ENCODE results near the gene UBTD1. TPM values are rescaled to one million over a fixed set of nuclear protein-coding genes. Genes with fewer than 3 reads are reported as not detected.

The UBTD1 gene
- total and polyA plus RNA-seq, 8 donors: 3.9 to 9.0 (median 5.4) TPM

DNA sequence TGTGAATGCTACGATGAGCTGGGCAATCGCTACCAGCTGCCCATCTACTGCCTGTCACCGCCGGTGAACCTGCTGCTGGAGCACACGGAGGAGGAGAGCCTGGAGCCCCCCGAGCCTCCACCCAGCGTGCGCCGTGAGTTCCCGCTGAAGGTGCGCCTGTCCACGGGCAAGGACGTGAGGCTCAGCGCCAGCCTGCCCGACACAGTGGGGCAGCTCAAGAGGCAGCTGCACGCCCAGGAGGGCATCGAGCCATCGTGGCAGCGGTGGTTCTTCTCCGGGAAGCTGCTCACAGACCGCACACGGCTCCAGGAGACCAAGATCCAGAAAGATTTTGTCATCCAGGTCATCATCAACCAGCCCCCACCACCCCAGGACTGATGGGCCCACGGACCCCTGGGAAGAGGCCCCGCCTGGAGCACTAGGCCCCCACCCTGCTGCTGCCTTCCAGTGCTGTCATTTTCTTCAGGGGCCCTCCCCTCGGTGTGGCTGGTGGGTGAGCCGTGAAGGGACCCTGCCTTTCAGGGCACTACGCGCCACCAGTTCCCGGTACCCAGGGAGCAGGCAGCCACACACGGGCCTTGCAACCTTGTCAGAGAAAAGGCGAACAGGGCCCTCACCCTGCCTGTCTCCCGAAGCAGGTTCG is 71.5 kb downstream of the UBTD1 start:
- peaks cover 0 to 5% (median 0%) of the 10 kb centered on the region in 3 donors for H3K4me1 ChIP-seq
- H3K36me3 ChIP-seq: peaks cover 0 to 6% (median 0%) of the 10 kb centered on the region in 3 donors
- H3K9me3 ChIP-seq: no peaks in the 10 kb centered on the region
- H3K4me3 ChIP-seq: no peak overlapping the region
- intact Hi-C loops (cut with DNase I): loop anchor here in 1 of 3 donors (10.0 kb wide), 1 partner anchor 155 kb away; no protein-coding TSS in a partner anchor
- no peak overlapping the region for H3K27ac ChIP-seq
- ATAC-seq (no peak), DNase-seq (peak in 2 of 6 donors; percentile 50 to 70), FAIRE-seq (no peak)
- TF ChIP-seq CTCF (IDR thresholded peaks at IDR 0.05): no peak
- no peaks in the 10 kb centered on the region for H3K27me3 ChIP-seq
- WGBS, 2 donors: 91 to 93% methylated on average over 33 of the region's 33 CpGs

GRCh38 chr10:97570789-97571471 is 72.2 kb downstream of the UBTD1 start:
- intact Hi-C loops (cut with DNase I): loop anchor here in 1 of 3 donors (10.0 kb wide), 1 partner anchor 154 kb away; no protein-coding TSS in a partner anchor

GRCh38 chr10:97571622-97572021 is 72.9 kb downstream of the UBTD1 start:
- Histone ChIP-seq H3K27me3 (no peaks in the 10 kb centered on the region), H3K4me1 (peaks cover 0 to 5% (median 0%) of the 10 kb centered on the region in 3 donors), H3K36me3 (peaks cover 0 to 6% (median 0%) of the 10 kb centered on the region in 3 donors), H3K27ac (peak overlapping the region in 2 of 4 donors; percentile 23 to 24), H3K4me3 (no peak overlapping the region), H3K9me3 (no peaks in the 10 kb centered on the region)
- peak in 3 of 4 donors; percentile 8 to 47 (median 34) for ATAC-seq
- TF ChIP-seq CTCF (IDR thresholded peaks at IDR 0.05): no peak
- intact Hi-C loops (cut with DNase I): loop anchor here in 1 of 3 donors (10.0 kb wide), 1 partner anchor 153 kb away; no protein-coding TSS in a partner anchor
- WGBS, 2 donors: 75 to 81% methylated on average over 3 of the region's 3 CpGs
- DNase-seq: peak in 2 of 6 donors; percentile 21 to 31
- no peak for FAIRE-seq

More at GRCh38 chr10:97570789-97571471, 72.2 kb downstream of the UBTD1 start:
- ATAC-seq (no peak), DNase-seq (peak in 2 of 6 donors; percentile 42 to 66), FAIRE-seq (no peak)
- Histone ChIP-seq H3K9me3 (no peaks in the 10 kb centered on the region), H3K36me3 (peaks cover 0 to 6% (median 0%) of the 10 kb centered on the region in 3 donors), H3K4me1 (peaks cover 0 to 5% (median 0%) of the 10 kb centered on the region in 3 donors), H3K27me3 (no peaks in the 10 kb centered on the region), H3K4me3 (no peak overlapping the region), H3K27ac (no peak overlapping the region)
- 71 to 73% methylated on average over 5 of the region's 5 CpGs for WGBS, 2 donors
- TF ChIP-seq CTCF (IDR thresholded peaks at IDR 0.05): no peak

- FAIRE-seq (no peak), DNase-seq (peak; percentile 70 to 89 (median 82)), ATAC-seq (peak; percentile 60 to 88 (median 86))
- TF ChIP-seq CTCF (IDR thresholded peaks at IDR 0.05): peak; percentile 73 to 83 (median 78)
- Histone ChIP-seq H3K36me3 (peaks cover 0 to 6% (median 0%) of the 10 kb centered on the region in 3 donors), H3K4me3 (no peak within 1 kb of the TSS), H3K27me3 (no peaks in the 10 kb centered on the region), H3K27ac (peak within 1 kb of the TSS in 2 of 4 donors; percentile 23 to 24), H3K9me3 (no peaks in the 10 kb centered on the region), H3K4me1 (peaks cover 0 to 5% (median 0%) of the 10 kb centered on the region in 3 donors)
- intact Hi-C loops (cut with DNase I): loop anchor here in 1 of 3 donors (10.0 kb wide), 1 partner anchor 152 kb away; no protein-coding TSS in a partner anchor
- WGBS, 2 donors: 61 to 64% methylated on average over 15 to 16 of the region's 16 CpGs
Measured at GRCh38 chr10:97572214-97572989, 73.7 kb downstream of the UBTD1 start, which contains the start of gene ANKRD2. ANKRD2 (plus strand) TSS chr10:97572779; CDS start chr10:97572789, 10 bp downstream.
